Measurements from ENCODE around the gene ASXL3.

ASXL3 gene

GRCh38 chr18:33716061-33716683 lies 138.2 kb downstream of the ASXL3 start:
- Histone ChIP-seq H2AFZ (ENCODE audit: low read length, unreplicated experiment) (no peak overlapping the region), H3K27ac (ENCODE audit: low read depth, low read length) (no peak overlapping the region), H3K4me1 (ENCODE audit: control insufficient read depth, insufficient read depth, low read length, unreplicated experiment) (no peaks in the 10 kb centered on the region), H3K36me3 (ENCODE audit: insufficient read depth, low read length) (no peaks in the 10 kb centered on the region), H3K4me3 (ENCODE audit: low read depth, low read length) (no peak overlapping the region), H3K79me2 (ENCODE audit: control insufficient read depth, insufficient read depth, low read length, unreplicated experiment) (no peaks in the 10 kb centered on the region), H3K27me3 (ENCODE audit: insufficient read depth, low read length) (no peaks in the 10 kb centered on the region)

DNA sequence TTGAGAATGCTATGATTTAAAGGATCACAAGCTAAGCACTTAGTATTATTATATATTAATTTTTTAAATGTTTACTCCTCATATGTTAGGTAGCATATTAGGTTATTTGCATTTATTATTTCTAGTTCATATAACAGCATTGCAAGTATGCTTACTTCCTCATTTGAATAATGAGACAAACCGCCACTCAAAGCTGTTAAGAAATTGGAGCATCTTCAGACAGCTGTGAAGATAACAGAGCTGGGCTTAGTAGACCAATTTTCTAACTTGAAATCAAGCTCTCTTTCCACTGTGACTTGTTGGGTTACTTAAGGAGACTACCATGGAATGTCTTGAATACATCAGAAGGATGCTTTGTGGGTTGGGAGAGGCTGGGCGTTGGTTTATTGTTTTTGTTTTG lies 139.3 kb downstream of the ASXL3 start:
- Histone ChIP-seq H3K36me3 (ENCODE audit: insufficient read depth, low read length) (no peaks in the 10 kb centered on the region), H3K27me3 (ENCODE audit: insufficient read depth, low read length) (no peaks in the 10 kb centered on the region), H3K79me2 (ENCODE audit: control insufficient read depth, insufficient read depth, low read length, unreplicated experiment) (no peaks in the 10 kb centered on the region), H3K27ac (ENCODE audit: low read depth, low read length) (no peak overlapping the region), H3K4me3 (ENCODE audit: low read depth, low read length) (no peak overlapping the region), H3K4me1 (ENCODE audit: control insufficient read depth, insufficient read depth, low read length, unreplicated experiment) (no peaks in the 10 kb centered on the region), H2AFZ (ENCODE audit: low read length, unreplicated experiment) (no peak overlapping the region)

DNA sequence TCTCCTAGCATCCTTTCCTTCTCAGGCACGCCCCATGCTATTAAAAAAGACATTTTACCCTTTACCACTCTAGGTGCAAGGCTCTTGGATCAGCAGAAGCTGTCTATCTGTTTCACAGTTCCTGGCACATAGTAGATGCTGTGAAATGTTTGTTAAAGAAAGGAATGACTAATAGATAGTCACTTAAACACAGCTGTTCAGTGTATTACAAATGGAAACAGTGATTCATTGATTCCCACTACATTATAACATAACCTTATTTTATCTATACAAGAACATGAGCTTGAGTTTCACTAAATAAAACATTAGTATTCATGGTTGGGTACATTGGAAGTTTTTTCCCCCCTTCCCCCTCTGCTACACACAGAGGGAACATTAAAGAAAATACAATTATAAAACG lies 142.1 kb downstream of the ASXL3 start:
- Histone ChIP-seq H3K27me3 (ENCODE audit: insufficient read depth, low read length) (no peaks in the 10 kb centered on the region), H3K79me2 (ENCODE audit: control insufficient read depth, insufficient read depth, low read length, unreplicated experiment) (no peaks in the 10 kb centered on the region), H3K4me1 (ENCODE audit: control insufficient read depth, insufficient read depth, low read length, unreplicated experiment) (no peaks in the 10 kb centered on the region), H3K4me3 (ENCODE audit: low read depth, low read length) (no peak overlapping the region), H3K27ac (ENCODE audit: low read depth, low read length) (no peak overlapping the region), H2AFZ (ENCODE audit: low read length, unreplicated experiment) (no peak overlapping the region), H3K36me3 (ENCODE audit: insufficient read depth, low read length) (no peaks in the 10 kb centered on the region)

- Histone ChIP-seq H3K4me3 (ENCODE audit: low read depth, low read length) (no peak overlapping the region), H3K27me3 (ENCODE audit: insufficient read depth, low read length) (no peaks in the 10 kb centered on the region), H3K36me3 (ENCODE audit: insufficient read depth, low read length) (no peaks in the 10 kb centered on the region), H3K27ac (ENCODE audit: low read depth, low read length) (no peak overlapping the region), H3K79me2 (ENCODE audit: control insufficient read depth, insufficient read depth, low read length, unreplicated experiment) (no peaks in the 10 kb centered on the region), H3K4me1 (ENCODE audit: control insufficient read depth, insufficient read depth, low read length, unreplicated experiment) (no peaks in the 10 kb centered on the region), H2AFZ (ENCODE audit: low read length, unreplicated experiment) (no peak overlapping the region)
Measured at GRCh38 chr18:33729556-33729955, 151.5 kb downstream of the ASXL3 start.

DNA sequence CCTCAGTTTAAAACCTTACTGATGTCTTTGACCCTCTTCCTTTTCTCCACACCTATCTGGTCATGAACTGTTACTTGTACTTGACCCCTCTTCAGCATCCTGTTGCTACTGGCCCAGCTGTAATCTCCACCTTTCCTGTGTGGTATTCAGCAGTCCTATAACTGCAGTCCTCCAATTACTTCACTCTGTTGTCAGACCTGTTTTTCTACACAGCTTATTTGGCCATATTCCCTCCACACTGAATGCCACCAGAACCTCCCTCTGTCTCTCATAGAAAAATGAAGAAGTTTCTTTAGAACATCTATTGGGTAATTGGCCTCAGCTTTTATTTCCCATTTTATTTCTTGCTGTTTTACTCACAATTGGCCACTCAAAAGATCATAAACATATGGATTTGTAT lies 155.4 kb downstream of the ASXL3 start:
- H2AFZ ChIP-seq (ENCODE audit: low read length, unreplicated experiment) = no peak overlapping the region
- no peak overlapping the region for H3K27ac ChIP-seq (ENCODE audit: low read depth, low read length)
- H3K4me3 ChIP-seq (ENCODE audit: low read depth, low read length) = no peak overlapping the region
- no peaks in the 10 kb centered on the region for H3K36me3 ChIP-seq (ENCODE audit: insufficient read depth, low read length)
- H3K79me2 ChIP-seq (ENCODE audit: control insufficient read depth, insufficient read depth, low read length, unreplicated experiment) = no peaks in the 10 kb centered on the region
- no peaks in the 10 kb centered on the region for H3K27me3 ChIP-seq (ENCODE audit: insufficient read depth, low read length)
- H3K4me1 ChIP-seq (ENCODE audit: control insufficient read depth, insufficient read depth, low read length, unreplicated experiment) = no peaks in the 10 kb centered on the region

DNA sequence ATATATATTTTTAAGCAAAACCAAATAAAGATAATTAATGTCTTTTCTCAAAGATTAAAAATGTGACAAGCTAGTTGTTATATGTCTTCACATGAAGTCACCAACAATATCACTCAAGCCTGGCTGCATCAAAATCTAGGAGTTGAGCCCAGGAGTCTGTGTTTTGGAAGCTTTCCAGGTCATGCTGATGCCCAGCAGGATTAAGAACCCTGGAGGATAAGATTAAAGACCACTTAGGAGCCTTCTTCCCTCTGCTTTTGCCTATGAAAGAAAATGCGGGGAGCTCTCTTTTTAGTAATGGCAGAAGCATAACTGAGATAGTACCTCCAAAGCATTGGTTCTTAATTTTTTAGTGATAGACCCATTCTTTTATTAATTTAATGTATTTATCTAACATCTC lies 157.4 kb downstream of the ASXL3 start:
- Histone ChIP-seq H2AFZ (ENCODE audit: low read length, unreplicated experiment) (no peak overlapping the region), H3K36me3 (ENCODE audit: insufficient read depth, low read length) (no peaks in the 10 kb centered on the region), H3K79me2 (ENCODE audit: control insufficient read depth, insufficient read depth, low read length, unreplicated experiment) (no peaks in the 10 kb centered on the region), H3K4me1 (ENCODE audit: control insufficient read depth, insufficient read depth, low read length, unreplicated experiment) (no peaks in the 10 kb centered on the region), H3K4me3 (ENCODE audit: low read depth, low read length) (no peak overlapping the region), H3K27ac (ENCODE audit: low read depth, low read length) (no peak overlapping the region), H3K27me3 (ENCODE audit: insufficient read depth, low read length) (no peaks in the 10 kb centered on the region)

DNA sequence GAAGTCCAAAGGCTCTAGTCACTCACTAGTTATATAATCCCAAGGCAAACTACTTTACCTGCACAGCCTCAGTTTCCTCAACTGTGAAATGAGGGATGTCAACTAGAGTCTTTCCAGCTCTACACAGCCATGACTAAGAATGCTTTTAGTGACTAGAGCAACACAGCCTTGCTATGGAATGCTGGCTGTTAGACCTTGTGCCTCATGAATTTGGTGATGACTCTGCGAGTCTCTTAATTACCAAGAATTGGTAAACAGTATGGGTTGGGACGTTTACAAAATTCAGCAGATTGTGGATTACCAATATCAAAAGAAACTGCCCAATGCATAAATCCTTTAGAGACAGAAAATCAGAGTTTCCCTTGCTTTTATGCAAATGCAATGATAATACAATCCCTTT lies 163.7 kb downstream of the ASXL3 start:
- Histone ChIP-seq H2AFZ (ENCODE audit: low read length, unreplicated experiment) (no peak overlapping the region), H3K27me3 (ENCODE audit: insufficient read depth, low read length) (no peaks in the 10 kb centered on the region), H3K79me2 (ENCODE audit: control insufficient read depth, insufficient read depth, low read length, unreplicated experiment) (no peaks in the 10 kb centered on the region), H3K27ac (ENCODE audit: low read depth, low read length) (no peak overlapping the region), H3K4me3 (ENCODE audit: low read depth, low read length) (no peak overlapping the region), H3K4me1 (ENCODE audit: control insufficient read depth, insufficient read depth, low read length, unreplicated experiment) (no peaks in the 10 kb centered on the region), H3K36me3 (ENCODE audit: insufficient read depth, low read length) (no peaks in the 10 kb centered on the region)

DNA sequence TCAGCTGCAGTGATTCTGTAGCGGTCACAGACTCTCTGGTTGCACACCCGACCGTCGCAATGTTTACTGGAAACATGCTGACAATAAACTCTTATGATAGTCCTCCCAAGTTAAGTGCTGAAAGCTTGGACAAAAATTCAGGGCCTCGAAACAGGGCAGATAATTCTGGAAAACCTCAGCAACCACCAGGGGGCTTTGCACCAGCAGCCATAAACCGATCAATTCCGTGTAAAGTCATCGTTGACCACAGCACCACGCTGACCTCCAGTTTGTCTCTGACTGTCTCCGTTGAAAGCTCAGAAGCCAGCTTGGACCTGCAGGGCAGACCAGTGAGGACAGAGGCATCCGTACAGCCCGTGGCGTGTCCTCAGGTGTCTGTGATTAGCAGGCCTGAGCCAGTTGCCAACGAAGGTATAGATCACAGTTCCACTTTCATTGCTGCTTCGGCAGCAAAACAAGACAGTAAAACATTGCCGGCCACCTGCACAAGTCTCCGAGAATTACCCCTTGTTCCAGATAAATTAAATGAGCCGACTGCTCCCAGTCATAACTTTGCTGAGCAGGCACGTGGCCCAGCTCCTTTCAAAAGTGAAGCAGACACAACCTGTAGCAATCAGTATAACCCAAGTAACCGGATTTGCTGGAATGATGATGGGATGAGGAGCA lies 166.1 kb downstream of the ASXL3 start:
- no peak overlapping the region for H2AFZ ChIP-seq (ENCODE audit: low read length, unreplicated experiment)
- no peaks in the 10 kb centered on the region for H3K36me3 ChIP-seq (ENCODE audit: insufficient read depth, low read length)
- H3K4me3 ChIP-seq (ENCODE audit: low read depth, low read length) = no peak overlapping the region
- H3K27me3 ChIP-seq (ENCODE audit: insufficient read depth, low read length) = no peaks in the 10 kb centered on the region
- no peak overlapping the region for H3K27ac ChIP-seq (ENCODE audit: low read depth, low read length)
- no peaks in the 10 kb centered on the region for H3K4me1 ChIP-seq (ENCODE audit: control insufficient read depth, insufficient read depth, low read length, unreplicated experiment)
- no peaks in the 10 kb centered on the region for H3K79me2 ChIP-seq (ENCODE audit: control insufficient read depth, insufficient read depth, low read length, unreplicated experiment)

- Histone ChIP-seq H3K4me3 (ENCODE audit: low read depth, low read length) (no peak overlapping the region), H3K4me1 (ENCODE audit: control insufficient read depth, insufficient read depth, low read length, unreplicated experiment) (no peaks in the 10 kb centered on the region), H3K79me2 (ENCODE audit: control insufficient read depth, insufficient read depth, low read length, unreplicated experiment) (no peaks in the 10 kb centered on the region), H3K27ac (ENCODE audit: low read depth, low read length) (no peak overlapping the region), H3K27me3 (ENCODE audit: insufficient read depth, low read length) (no peaks in the 10 kb centered on the region), H3K36me3 (ENCODE audit: insufficient read depth, low read length) (no peaks in the 10 kb centered on the region), H2AFZ (ENCODE audit: low read length, unreplicated experiment) (no peak overlapping the region)
Measured at GRCh38 chr18:33745151-33745795, 167.3 kb downstream of the ASXL3 start.

- H3K36me3 ChIP-seq (ENCODE audit: insufficient read depth, low read length) = no peaks in the 10 kb centered on the region
- H3K4me1 ChIP-seq (ENCODE audit: control insufficient read depth, insufficient read depth, low read length, unreplicated experiment) = no peaks in the 10 kb centered on the region
- H3K79me2 ChIP-seq (ENCODE audit: control insufficient read depth, insufficient read depth, low read length, unreplicated experiment) = no peaks in the 10 kb centered on the region
- no peak overlapping the region for H3K27ac ChIP-seq (ENCODE audit: low read depth, low read length)
- no peak overlapping the region for H3K4me3 ChIP-seq (ENCODE audit: low read depth, low read length)
- no peaks in the 10 kb centered on the region for H3K27me3 ChIP-seq (ENCODE audit: insufficient read depth, low read length)
- no peak overlapping the region for H2AFZ ChIP-seq (ENCODE audit: low read length, unreplicated experiment)
Measured at GRCh38 chr18:33745871-33746545, 168.0 kb downstream of the ASXL3 start.
